Smooth muscle cell (in vitro differentiated cells): ENCODE results near the gene NME8. TPM values are rescaled to one million over a fixed set of nuclear protein-coding genes. Genes with fewer than 3 reads are reported as not detected.

Experiments
- DNase-seq: peaks from one replicate; lab custom pipeline; 2025; ENCODE audit not compliant: unreplicated experiment; lab: John Stamatoyannopoulos, UW
- H2AFZ ChIP-seq: fragments of 200-600 bp; sonication (generic); 2 replicates; pipeline ENCODE4 v1.6.0; 2016; ENCODE audit warnings: antibody characterized with exemption, low read depth, mild to moderate bottlenecking
- H3F3A ChIP-seq: fragments of 200-600 bp; sonication (generic); 2 replicates; pipeline ENCODE4 v1.6.0; 2017; ENCODE audit warnings: antibody characterized with exemption, low read depth
- H3K27ac ChIP-seq: fragments of 200-600 bp; sonication (generic); 2 replicates; pipeline ENCODE4 v1.5.1; 2016; ENCODE audit warnings: low read depth, mild to moderate bottlenecking
- H3K27me3 ChIP-seq: fragments of 200-600 bp; sonication (generic); 2 replicates; pipeline ENCODE4 v1.6.1; 2016; ENCODE audit warnings: low read depth, mild to moderate bottlenecking
- H3K36me3 ChIP-seq: fragments of 200-600 bp; sonication (generic); 2 replicates; pipeline ENCODE4 v1.5.1; 2016; ENCODE audit warnings: low read depth
- H3K4me1 ChIP-seq: fragments of 200-600 bp; sonication (generic); 2 replicates; pipeline ENCODE4 v1.5.1; 2016; ENCODE audit warnings: low read depth
- H3K4me2 ChIP-seq: fragments of 200-600 bp; sonication (generic); 2 replicates; pipeline ENCODE4 v1.6.0; 2016; ENCODE audit warnings: mild to moderate bottlenecking
- H3K4me3 ChIP-seq: fragments of 200-600 bp; sonication (generic); 2 replicates; pipeline ENCODE4 v1.5.1; 2016; ENCODE audit warnings: mild to moderate bottlenecking
- H3K79me2 ChIP-seq: fragments of 200-600 bp; sonication (generic); 2 replicates; pipeline ENCODE4 v1.6.0; 2016; ENCODE audit warnings: low read depth, mild to moderate bottlenecking
- H3K9ac ChIP-seq: fragments of 200-600 bp; sonication (generic); 2 replicates; pipeline ENCODE4 v1.6.0; 2016; ENCODE audit warnings: low read depth
- H3K9me3 ChIP-seq: fragments of 200-600 bp; sonication (generic); replicated peaks from 2 replicates; pipeline ENCODE4 v1.5.1; 2016; ENCODE audit warnings: low read depth
- H4K20me1 ChIP-seq: fragments of 200-600 bp; sonication (generic); 2 replicates; pipeline ENCODE4 v1.6.0; 2016; ENCODE audit warnings: low read depth
- WGBS: methylation state at CpG from one replicate; pipeline ENCODE4 v1.1.7; 2016; ENCODE audit warnings: low lambda C conversion rate; 5-methylcytosine and 5-hydroxymethylcytosine counted together
- polyA plus RNA-seq: library from polyadenylated mRNA; unstranded; fragments of >200 nt; fragmentation: Nextera tagmentation; extraction: Ambion mirVana; gene quantifications from 2 replicates; pipeline ENCODE4 v1.2.1, GENCODE V29; 2016
- total RNA-seq: library from RNA; depleted of rRNA; stranded (reverse); fragments of >200 nt; gene quantifications from 2 replicates; pipeline ENCODE4 v1.2.3, GENCODE V29; 2014
- TF ChIP-seq, protein P1 (sequence below): fragments of 200-600 bp; sonication (generic); IDR thresholded peaks from 2 replicates; pipeline ENCODE4 v1.5.1; 2017; ENCODE audit warnings: borderline replicate concordance, mild to moderate bottlenecking, antibody characterized with exemption; ENCODE audit not compliant: insufficient read depth, poor library complexity, severe bottlenecking

The NME8 gene
- total and polyA plus RNA-seq, 2 experiments from 2014 or later: 0.13 to 0.61 TPM

GRCh38 chr7:37826825-37827224 lies 21.6 kb upstream of the NME8 start:
- Histone ChIP-seq H3K27me3 (no peaks in the 10 kb centered on the region), H3K36me3 (no peaks in the 10 kb centered on the region), H3K4me2 (no peak overlapping the region), H3K4me1 (peaks cover 4% of the 10 kb centered on the region), H3K9me3 (no peaks in the 10 kb centered on the region), H3K9ac (no peak overlapping the region), H3K79me2 (no peaks in the 10 kb centered on the region), H3K27ac (no peak overlapping the region), H3F3A (no peaks in the 10 kb centered on the region), H4K20me1 (no peaks in the 10 kb centered on the region), H3K4me3 (no peak overlapping the region), H2AFZ (no peak overlapping the region)
- TF ChIP-seq, protein P1, sequence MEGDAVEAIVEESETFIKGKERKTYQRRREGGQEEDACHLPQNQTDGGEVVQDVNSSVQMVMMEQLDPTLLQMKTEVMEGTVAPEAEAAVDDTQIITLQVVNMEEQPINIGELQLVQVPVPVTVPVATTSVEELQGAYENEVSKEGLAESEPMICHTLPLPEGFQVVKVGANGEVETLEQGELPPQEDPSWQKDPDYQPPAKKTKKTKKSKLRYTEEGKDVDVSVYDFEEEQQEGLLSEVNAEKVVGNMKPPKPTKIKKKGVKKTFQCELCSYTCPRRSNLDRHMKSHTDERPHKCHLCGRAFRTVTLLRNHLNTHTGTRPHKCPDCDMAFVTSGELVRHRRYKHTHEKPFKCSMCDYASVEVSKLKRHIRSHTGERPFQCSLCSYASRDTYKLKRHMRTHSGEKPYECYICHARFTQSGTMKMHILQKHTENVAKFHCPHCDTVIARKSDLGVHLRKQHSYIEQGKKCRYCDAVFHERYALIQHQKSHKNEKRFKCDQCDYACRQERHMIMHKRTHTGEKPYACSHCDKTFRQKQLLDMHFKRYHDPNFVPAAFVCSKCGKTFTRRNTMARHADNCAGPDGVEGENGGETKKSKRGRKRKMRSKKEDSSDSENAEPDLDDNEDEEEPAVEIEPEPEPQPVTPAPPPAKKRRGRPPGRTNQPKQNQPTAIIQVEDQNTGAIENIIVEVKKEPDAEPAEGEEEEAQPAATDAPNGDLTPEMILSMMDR: no peak
- 50% methylated on average over 4 of the region's 4 CpGs for WGBS
- DNase-seq: no peak

DNA sequence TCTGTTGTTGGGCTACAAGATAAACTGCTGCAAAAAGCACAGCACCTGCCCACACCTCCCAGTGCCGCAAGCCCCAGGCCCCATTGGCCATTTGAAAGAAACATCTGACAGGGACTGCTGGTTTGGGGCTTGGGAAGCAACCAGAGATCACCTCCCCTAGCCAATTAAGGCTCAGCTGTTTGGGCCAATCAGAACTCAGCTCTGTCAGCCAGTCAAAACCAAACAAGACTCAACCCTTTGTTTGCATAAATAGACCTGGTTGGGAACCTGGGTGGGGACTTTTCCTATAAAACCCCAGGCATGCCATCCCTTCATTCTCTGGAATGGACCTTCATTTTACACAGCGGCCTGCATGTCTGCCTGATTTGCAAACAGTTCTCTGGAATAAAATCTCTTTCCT lies 17.2 kb upstream of the NME8 start:
- Histone ChIP-seq H2AFZ (no peak overlapping the region), H3K9me3 (no peaks in the 10 kb centered on the region), H3K4me1 (peaks cover 4% of the 10 kb centered on the region), H3K27ac (no peak overlapping the region), H3K4me2 (no peak overlapping the region), H4K20me1 (no peaks in the 10 kb centered on the region), H3F3A (no peaks in the 10 kb centered on the region), H3K36me3 (no peaks in the 10 kb centered on the region), H3K9ac (no peak overlapping the region), H3K79me2 (no peaks in the 10 kb centered on the region), H3K27me3 (peaks cover 5% of the 10 kb centered on the region), H3K4me3 (no peak overlapping the region)
- TF ChIP-seq, protein P1: no peak
- WGBS: 95% methylated on average over 2 of the region's 2 CpGs
- no peak for DNase-seq

DNA sequence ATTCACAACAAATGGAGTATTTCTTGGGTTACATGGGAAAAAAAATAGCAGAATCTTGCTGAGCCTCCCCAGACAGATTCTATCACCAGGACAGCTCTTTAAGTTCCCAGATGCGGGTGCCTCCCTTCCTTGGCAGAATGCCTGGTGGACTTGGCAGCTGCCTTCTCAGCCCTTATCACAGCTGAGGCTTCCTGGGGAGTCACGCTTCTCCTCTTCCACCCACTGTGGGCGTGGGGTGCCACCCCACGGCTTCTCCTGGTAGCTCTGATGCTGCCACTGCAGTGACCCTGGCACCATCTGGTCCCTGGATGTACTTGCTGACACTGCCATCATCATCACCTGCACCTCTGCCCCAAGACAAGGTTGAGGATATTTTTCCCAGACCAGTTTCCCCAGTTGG lies 16.2 kb upstream of the NME8 start:
- peaks cover 4% of the 10 kb centered on the region for H3K4me1 ChIP-seq
- H3K4me2 ChIP-seq: no peak overlapping the region
- H3K27ac ChIP-seq: no peak overlapping the region
- no peaks in the 10 kb centered on the region for H3K9me3 ChIP-seq
- H3K4me3 ChIP-seq: no peak overlapping the region
- no peak overlapping the region for H2AFZ ChIP-seq
- no peaks in the 10 kb centered on the region for H3K36me3 ChIP-seq
- no peaks in the 10 kb centered on the region for H3F3A ChIP-seq
- H3K79me2 ChIP-seq: no peaks in the 10 kb centered on the region
- TF ChIP-seq, protein P1: no peak
- peak; percentile 25 for DNase-seq
- no peak overlapping the region for H3K9ac ChIP-seq
- H4K20me1 ChIP-seq: no peaks in the 10 kb centered on the region
- H3K27me3 ChIP-seq: peaks cover 12% of the 10 kb centered on the region
- 34% methylated on average over 4 of the region's 4 CpGs for WGBS

GRCh38 chr7:37833107-37833817 lies 15.1 kb upstream of the NME8 start:
- H3K4me2 ChIP-seq: peak overlapping the region; percentile 81
- H3K9ac ChIP-seq: no peak overlapping the region
- H3K27me3 ChIP-seq: peaks cover 12% of the 10 kb centered on the region
- H3K27ac ChIP-seq: no peak overlapping the region
- H2AFZ ChIP-seq: no peak overlapping the region
- 40% methylated on average over 21 of the region's 21 CpGs for WGBS
- TF ChIP-seq, protein P1: peak; percentile 85
- H3K79me2 ChIP-seq: no peaks in the 10 kb centered on the region
- H3K36me3 ChIP-seq: no peaks in the 10 kb centered on the region
- H3K4me1 ChIP-seq: peaks cover 4% of the 10 kb centered on the region
- H4K20me1 ChIP-seq: no peaks in the 10 kb centered on the region
- H3F3A ChIP-seq: no peaks in the 10 kb centered on the region
- peak overlapping the region; percentile 29 for H3K4me3 ChIP-seq
- H3K9me3 ChIP-seq: no peaks in the 10 kb centered on the region
- no peak for DNase-seq
